ENCODE data around the gene FAM120AOS.

The FAM120AOS gene

GRCh38 chr9:93457006-93457405 is 3.6 kb upstream of the FAM120AOS start:
- Histone ChIP-seq H3K4me3 (ENCODE audit: insufficient read depth, low read length, poor library complexity, severe bottlenecking) (no peak overlapping the region), H3K36me3 (ENCODE audit: low read length) (no peaks in the 10 kb centered on the region; the same call in 1 of the 2 replicates), H3K9me2 (replicated peaks; ENCODE audit: insufficient read depth, low read length) (no peaks in the 10 kb centered on the region), H3K4me2 (ENCODE audit: low read depth, low read length, poor library complexity, severe bottlenecking) (no peak overlapping the region), H3K9ac (ENCODE audit: low read length) (no peak overlapping the region), H3K27ac (ENCODE audit: low read depth, low read length) (no peak overlapping the region), H4K20me1 (ENCODE audit: low read depth, low read length) (no peaks in the 10 kb centered on the region; the same call in 1 of the 2 replicates), H2AFZ (ENCODE audit: low read depth, low read length, severe bottlenecking) (no peak overlapping the region), H3K79me2 (ENCODE audit: insufficient read depth, low read length) (peaks cover 100% of the 10 kb centered on the region), H3K9me3 (ENCODE audit: insufficient read depth, low read length) (no peaks in the 10 kb centered on the region), H3F3A (ENCODE audit: insufficient read depth) (peaks cover 9% of the 10 kb centered on the region; the same call in 1 of the 2 replicates), H3K27me3 (ENCODE audit: low read length) (no peaks in the 10 kb centered on the region)
- no peak for TF ChIP-seq EZH2phosphoT487 (conservative IDR thresholded peaks at IDR 0.05; ENCODE audit: low read length)
- TF ChIP-seq CTCF (IDR thresholded peaks at IDR 0.05; ENCODE audit: insufficient read depth, low read length, poor library complexity, severe bottlenecking): no peak

- no peak overlapping the region for H3K9ac ChIP-seq (ENCODE audit: low read length)
- H3K27ac ChIP-seq (ENCODE audit: low read depth, low read length): no peak overlapping the region
- no peaks in the 10 kb centered on the region for H3K27me3 ChIP-seq (ENCODE audit: low read length)
- H3K36me3 ChIP-seq (ENCODE audit: low read length): no peaks in the 10 kb centered on the region; the same call in 1 of the 2 replicates
- peaks cover 9% of the 10 kb centered on the region; the same call in 1 of the 2 replicates for H3F3A ChIP-seq (ENCODE audit: insufficient read depth)
- TF ChIP-seq EZH2phosphoT487 (conservative IDR thresholded peaks at IDR 0.05; ENCODE audit: low read length) (no peak), CTCF (IDR thresholded peaks at IDR 0.05; ENCODE audit: insufficient read depth, low read length, poor library complexity, severe bottlenecking) (no peak)
- H2AFZ ChIP-seq (ENCODE audit: low read depth, low read length, severe bottlenecking): no peak overlapping the region
- H3K79me2 ChIP-seq (ENCODE audit: insufficient read depth, low read length): peaks cover 96% of the 10 kb centered on the region
- H3K4me3 ChIP-seq (ENCODE audit: insufficient read depth, low read length, poor library complexity, severe bottlenecking): no peak overlapping the region
- H4K20me1 ChIP-seq (ENCODE audit: low read depth, low read length): no peaks in the 10 kb centered on the region; the same call in 1 of the 2 replicates
- no peak overlapping the region for H3K4me2 ChIP-seq (ENCODE audit: low read depth, low read length, poor library complexity, severe bottlenecking)
- no peaks in the 10 kb centered on the region for H3K9me2 ChIP-seq (replicated peaks; ENCODE audit: insufficient read depth, low read length)
- no peaks in the 10 kb centered on the region for H3K9me3 ChIP-seq (ENCODE audit: insufficient read depth, low read length)
Measured at GRCh38 chr9:93456504-93456903, 3.1 kb upstream of the FAM120AOS start.

DNA sequence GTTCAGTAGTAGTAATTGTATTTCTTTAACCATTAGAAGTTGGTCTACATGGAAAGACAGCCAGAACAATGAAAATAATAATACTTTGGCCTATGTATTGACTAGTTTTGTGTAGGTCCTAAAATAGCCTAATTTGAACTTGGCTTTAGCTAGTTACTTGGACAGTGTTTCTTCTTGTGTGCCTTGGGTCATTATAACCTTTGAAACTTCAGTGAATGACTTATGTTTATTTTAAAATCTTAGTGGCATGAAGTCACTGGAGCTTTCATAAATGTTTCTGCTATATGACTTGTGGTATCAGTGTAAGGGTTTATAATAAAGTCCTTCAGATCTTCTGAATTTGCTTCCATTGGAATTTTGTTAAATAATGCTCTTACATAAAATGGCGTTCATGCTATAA is 2.6 kb upstream of the FAM120AOS start:
- Histone ChIP-seq H3K27ac (ENCODE audit: low read depth, low read length) (no peak overlapping the region), H3K4me2 (ENCODE audit: low read depth, low read length, poor library complexity, severe bottlenecking) (no peak overlapping the region)

More for the DNA sequence above, 2.6 kb upstream of the FAM120AOS start:
- Histone ChIP-seq H3K79me2 (ENCODE audit: insufficient read depth, low read length) (peaks cover 93% of the 10 kb centered on the region), H3K9me3 (ENCODE audit: insufficient read depth, low read length) (no peaks in the 10 kb centered on the region), H3K27me3 (ENCODE audit: low read length) (no peaks in the 10 kb centered on the region), H3K4me3 (ENCODE audit: insufficient read depth, low read length, poor library complexity, severe bottlenecking) (no peak overlapping the region), H3K9me2 (replicated peaks; ENCODE audit: insufficient read depth, low read length) (no peaks in the 10 kb centered on the region), H2AFZ (ENCODE audit: low read depth, low read length, severe bottlenecking) (no peak overlapping the region), H4K20me1 (ENCODE audit: low read depth, low read length) (no peaks in the 10 kb centered on the region; the same call in 1 of the 2 replicates), H3F3A (ENCODE audit: insufficient read depth) (peaks cover 9% of the 10 kb centered on the region; the same call in 1 of the 2 replicates), H3K36me3 (ENCODE audit: low read length) (no peaks in the 10 kb centered on the region; the same call in 1 of the 2 replicates), H3K9ac (ENCODE audit: low read length) (no peak overlapping the region)
- no peak for TF ChIP-seq CTCF (IDR thresholded peaks at IDR 0.05; ENCODE audit: insufficient read depth, low read length, poor library complexity, severe bottlenecking)
- TF ChIP-seq EZH2phosphoT487 (conservative IDR thresholded peaks at IDR 0.05; ENCODE audit: low read length): no peak
